HG03565 (cell line): Measurements from ENCODE around the gene RASA3.
A peak's percentile ranks its signal among the peaks of the same experiment; 100 is the strongest.
"Not testable (repeated sequence)": the region's sequence is repeated elsewhere in the genome, so short reads cannot be mapped to it uniquely, and the experiment has no call there.

Experiments used
- ATAC-seq: cut with Tn5 transposase; IDR thresholded peaks from one replicate; pipeline ENCODE4 v1.9.1; 2021; ENCODE audit warnings: mild to moderate bottlenecking, moderate library complexity; ENCODE audit not compliant: unreplicated experiment

The RASA3 gene, protein sequence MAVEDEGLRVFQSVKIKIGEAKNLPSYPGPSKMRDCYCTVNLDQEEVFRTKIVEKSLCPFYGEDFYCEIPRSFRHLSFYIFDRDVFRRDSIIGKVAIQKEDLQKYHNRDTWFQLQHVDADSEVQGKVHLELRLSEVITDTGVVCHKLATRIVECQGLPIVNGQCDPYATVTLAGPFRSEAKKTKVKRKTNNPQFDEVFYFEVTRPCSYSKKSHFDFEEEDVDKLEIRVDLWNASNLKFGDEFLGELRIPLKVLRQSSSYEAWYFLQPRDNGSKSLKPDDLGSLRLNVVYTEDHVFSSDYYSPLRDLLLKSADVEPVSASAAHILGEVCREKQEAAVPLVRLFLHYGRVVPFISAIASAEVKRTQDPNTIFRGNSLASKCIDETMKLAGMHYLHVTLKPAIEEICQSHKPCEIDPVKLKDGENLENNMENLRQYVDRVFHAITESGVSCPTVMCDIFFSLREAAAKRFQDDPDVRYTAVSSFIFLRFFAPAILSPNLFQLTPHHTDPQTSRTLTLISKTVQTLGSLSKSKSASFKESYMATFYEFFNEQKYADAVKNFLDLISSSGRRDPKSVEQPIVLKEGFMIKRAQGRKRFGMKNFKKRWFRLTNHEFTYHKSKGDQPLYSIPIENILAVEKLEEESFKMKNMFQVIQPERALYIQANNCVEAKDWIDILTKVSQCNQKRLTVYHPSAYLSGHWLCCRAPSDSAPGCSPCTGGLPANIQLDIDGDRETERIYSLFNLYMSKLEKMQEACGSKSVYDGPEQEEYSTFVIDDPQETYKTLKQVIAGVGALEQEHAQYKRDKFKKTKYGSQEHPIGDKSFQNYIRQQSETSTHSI

DNA sequence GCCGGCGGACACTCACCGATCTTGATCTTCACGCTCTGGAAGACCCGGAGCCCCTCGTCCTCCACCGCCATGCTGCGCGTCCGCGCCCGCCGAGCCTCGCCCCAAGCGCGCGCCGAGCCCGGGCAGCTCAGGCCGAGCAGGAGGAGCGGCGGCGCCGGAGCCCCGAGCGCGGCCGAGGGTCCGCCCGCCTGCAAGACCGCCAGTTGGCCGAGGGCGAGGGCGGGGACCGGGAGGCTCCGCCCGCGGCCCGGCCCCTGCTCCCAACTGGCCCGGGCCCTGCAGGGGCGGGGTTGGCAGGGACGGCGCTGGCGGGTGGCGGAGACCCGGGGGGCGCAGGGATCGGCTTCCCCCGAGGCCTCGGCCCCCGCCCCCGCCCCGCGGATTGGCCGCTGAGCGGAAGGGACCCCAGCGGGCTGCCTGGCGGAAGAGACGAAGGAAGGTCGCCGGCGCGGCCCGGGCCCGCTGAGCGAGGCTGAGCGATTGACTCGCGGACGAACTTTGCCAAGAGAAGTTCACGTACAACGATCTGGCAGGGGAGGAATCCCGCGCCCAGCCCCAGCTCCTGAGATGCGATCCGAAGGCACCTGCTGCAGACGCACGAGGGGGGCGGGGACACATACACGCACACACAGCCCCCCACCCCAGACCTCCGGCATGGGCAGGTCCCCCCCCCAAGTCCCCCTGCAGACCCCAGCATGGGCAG lies at the start of gene RASA3:
RASA3 (minus strand) TSS at position 205 of the 703 bp plus-strand sequence; CDS start at position 71, 134 bp downstream.
- ATAC-seq, result peak; percentile 40

DNA sequence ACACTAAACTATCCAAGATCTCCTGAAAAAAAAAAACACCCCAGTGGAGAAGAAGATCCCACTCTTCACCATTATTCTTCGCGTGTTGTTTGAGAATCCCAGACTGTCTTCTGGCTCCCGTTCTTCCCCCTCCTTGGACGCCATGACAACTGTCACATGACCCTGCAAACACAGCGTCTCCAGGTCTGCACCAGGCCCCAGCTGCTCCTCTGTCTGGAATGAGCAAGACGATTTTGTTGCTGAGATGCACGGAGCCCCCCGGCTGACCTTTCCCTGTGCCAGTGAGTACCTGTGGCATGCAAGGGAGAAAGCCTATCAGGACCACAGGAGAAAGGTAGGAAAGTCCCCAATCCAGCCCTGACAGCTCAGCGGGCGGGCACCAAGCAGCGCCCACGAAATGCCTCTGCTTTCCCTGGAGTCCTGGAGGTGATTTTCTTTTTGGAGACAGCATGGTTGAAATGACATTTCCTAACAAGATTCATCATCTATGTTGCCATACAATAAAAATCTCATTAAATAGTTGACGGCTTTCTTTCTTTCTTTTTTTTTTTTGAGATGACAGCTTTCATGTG lies 46.8 kb upstream of the RASA3 start, which contains the start of gene CFAP97D2:
CFAP97D2 (plus strand) TSS at position 171 of the 572 bp plus-strand sequence; CDS start at position 245, 74 bp downstream.
- ATAC-seq, result no peak

DNA sequence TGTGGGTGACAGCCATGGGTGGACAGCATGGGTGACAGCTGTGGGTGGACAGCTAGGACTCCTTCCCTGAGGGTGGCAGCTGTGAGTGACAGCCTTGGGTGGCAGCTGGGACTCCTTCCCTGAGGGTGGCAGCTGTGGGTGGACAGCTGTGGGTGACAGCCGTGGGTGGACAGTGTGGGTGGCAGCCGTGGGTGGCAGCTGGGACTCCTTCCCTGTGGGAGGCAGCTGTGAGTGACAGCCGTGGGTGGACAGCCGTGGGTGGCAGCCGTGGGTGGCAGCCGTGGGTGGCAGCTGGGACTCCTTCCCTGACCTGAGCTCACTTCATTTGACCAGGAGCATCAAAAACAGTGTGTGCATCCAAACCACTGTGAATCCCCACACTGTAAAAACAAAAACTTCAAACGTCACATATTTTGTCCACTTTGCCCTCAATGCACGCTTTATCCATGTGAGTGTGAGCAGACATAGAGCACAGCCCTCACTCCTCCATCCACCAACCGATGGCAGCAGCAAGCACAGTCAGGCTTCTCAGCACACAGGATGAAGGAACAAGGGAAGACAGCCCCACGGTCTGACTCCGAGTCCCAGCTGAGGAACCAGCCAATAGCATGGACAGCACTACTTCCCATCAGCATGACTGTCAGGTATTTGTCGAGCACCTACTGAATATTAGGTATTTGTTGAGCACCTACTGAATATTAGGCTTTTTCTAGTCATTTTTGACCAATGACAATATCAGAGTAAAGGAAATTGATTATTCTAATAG lies 45.0 kb upstream of the RASA3 start:
- no peak for ATAC-seq

DNA sequence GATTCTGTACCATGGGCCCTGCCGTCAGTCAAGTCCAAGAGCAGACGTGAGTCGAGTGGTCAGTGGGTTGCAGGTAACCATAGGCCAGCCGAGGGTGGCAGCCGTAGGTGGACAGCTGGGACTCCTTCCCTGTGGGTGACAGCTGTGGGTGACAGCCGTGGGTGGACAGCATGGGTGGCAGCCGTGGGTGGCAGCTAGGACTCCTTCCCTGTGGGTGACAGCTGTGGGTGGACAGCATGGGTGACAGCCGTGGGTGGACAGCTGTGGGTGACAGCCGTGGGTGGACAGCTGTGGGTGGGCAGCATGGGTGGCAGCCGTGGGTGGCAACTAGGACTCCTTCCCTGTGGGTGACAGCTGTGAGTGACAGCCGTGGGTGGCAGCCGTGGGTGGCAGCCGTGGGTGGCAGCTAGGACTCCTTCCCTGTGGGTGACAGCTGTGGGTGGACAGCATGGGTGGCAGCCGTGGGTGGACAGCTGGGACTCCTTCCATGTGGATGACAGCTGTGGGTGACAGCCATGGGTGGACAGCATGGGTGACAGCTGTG lies 44.0 kb upstream of the RASA3 start:
- ATAC-seq, result not testable (repeated sequence)

DNA sequence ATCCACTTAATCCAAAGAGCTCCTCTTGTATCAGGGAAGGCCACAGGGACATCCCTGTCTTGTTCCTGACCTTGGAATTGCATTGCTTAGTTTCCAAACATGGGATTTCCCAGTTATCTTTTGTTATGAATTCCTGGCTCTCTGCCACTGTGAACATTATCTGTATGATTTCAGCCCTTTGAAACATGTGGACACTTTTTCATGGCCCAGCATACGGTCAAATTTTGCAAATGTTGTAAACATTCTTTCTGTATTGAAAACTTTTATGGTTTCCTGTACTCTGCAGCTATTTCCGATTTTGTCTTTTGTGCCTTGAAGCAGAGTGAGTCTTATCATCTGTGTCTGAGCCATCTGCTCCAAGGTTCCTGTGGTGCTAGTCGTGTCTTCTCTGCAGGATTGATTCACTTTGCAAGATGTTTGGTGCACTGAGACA lies 42.1 kb upstream of the RASA3 start:
- no peak for ATAC-seq

DNA sequence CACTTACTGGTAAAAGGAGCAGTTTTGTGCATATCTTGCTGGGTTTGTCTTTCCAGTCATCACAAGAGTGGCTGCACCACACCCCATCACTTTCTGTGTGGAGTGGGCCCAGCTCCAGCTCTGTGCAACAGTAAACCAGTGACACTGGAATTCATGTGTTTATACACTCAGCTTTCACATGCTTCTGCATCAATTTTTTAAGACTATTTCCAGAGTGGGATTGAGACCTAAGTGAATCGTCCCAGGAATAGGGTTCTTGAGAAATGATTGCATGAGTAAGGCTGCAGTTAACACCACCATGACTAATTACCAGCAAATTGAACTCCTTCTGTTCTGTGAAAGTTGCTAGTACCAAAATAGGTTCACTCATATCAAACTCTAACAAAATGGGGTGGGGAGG lies 41.3 kb upstream of the RASA3 start:
- ATAC-seq, result no peak

DNA sequence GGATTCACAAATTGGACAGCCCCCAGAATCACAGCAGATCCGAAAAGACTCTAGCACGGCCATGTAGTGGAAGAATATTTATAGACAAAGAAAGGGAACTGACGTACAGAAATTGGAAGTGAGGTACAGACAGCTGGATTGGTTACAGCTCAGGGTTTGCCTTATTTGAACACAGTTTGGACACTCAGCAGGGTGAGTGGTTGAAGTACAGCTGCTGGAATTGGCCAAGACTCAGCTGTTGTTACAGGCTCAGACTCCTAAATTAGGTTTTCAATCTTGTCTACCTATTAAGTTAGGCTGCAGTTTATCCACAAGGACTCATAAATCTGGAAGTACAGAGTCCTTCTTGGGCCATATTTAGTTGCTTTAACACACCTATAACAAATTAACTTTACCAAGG lies 40.8 kb upstream of the RASA3 start:
- no peak for ATAC-seq

DNA sequence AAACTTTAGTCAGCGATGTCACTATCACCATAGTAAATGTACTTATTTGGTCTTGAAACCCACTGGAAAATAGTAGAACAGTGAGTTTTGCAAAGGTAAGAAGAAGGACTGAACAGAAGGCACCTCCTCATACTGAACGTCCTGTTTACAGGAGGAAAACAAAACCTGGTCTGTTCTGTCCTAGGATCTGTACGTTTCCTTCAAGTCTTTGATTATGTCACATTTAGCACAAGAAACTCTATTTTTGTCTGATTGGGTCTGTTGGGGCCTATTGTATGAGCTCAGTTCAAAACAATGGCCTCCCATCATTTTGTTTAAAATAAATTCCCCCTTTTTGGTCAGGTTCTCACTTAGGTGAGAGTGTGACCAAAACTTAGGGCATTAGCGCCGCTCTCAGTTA lies 35.5 kb upstream of the RASA3 start:
- ATAC-seq, result no peak

DNA sequence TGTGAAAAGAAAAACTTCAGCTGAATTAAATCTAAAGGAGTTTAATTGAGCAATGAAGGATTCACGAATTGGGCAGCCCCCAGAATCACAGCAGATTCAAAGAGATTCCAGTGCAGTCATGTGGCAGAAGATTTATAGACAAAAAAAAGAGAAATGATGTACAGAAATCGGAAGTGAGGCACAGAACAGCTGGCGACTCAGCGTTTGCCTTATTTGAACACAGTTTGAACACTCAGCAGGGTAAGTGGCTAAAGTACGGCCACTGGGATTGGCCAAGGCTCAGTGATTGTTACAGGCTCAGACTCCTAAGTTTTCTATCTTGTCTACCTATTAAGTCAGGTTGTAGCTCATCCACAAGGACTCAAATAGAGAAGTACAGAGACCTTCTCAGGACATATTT lies 35.0 kb upstream of the RASA3 start:
- no peak for ATAC-seq

DNA sequence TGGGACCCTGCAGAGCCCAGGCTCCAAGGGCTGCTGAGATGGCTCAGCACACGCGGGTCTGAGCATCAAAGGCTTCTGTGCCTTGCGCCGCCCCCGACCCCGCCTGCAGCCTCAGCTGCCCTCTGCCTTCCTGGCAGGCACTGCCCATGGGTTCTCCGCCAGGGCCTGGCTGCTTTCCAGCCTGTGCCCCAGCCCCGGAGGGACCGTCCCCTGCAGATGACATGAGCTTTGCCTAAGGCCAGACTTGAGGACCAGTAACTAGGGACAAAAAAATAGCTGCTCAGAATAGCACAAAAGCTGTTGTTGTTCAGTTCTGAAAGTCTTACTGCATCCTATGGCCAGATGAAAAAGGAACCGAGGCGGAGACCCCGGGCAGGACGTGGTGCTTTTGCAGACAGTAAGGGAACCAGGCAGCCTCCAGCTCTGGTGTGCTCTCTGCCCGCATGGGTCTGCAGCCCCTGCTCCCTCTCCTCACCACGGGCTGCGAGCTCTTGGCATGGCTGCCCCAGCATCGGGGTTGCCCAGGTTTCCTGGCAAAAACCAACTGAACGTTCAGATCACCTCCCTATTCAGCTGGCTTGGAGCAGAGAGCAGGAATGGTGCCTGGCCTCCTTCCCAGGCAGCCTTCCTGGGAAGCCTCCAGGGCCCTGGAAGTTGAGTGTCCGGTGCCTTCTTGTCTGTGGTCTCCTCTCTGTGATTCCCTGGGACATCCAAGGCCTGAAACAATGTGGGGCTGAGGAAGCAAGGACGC lies 34.1 kb upstream of the RASA3 start:
- ATAC-seq, result no peak

DNA sequence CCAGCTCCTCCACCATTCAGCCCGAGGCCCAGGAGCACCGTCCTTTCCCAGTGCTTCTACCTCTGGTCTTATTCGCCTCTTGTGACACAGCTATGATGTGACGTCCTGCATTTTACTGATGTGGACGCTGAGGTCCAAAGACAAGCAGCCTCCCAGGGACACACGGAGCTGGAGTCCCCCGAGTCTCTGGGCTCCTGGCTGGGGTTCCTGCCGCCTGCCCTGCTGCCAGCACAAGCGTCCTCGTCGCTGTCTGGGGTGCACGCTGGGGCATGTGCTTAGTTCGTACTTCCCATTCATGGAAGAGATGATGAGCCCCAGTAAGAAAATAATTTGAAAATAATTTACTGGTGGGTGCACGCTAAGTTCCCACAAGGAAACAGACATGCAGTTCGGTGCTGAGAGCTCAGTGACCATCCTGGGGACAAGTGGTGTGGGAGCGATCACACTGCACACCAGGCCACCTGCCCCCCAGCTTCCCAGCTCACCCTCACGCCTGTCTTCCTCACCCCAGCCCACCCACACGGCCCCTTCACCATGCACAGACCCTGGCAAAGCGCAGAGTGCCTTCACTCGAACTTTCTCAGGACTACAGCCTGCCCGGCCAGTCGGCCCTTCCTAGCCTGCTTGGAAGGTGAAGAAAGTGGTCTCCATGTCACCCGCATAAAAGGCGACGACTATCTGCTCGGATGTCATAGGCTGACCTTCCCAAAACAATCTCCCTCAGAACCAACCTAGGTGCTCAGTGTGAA lies 32.4 kb upstream of the RASA3 start:
- ATAC-seq, result no peak

DNA sequence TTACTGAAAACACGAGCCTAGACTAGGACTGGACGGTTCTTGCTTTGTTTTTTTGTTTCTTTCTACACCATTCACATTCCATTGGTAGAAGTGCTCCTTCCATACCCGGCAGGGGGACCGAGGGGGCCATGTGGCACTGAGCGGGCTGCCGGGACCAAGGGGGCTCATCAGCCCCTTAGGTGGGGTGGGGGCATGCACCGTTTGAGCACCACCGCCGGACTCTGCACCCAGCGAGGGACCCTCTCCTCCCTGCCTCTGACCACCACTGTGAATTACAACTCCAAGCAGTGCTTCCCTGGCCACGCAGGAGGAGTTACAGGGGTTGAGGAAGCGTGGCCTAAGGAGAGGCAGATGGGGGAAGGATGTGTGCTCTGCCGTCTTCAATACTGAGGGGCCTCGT lies 31.6 kb upstream of the RASA3 start:
- no peak for ATAC-seq

DNA sequence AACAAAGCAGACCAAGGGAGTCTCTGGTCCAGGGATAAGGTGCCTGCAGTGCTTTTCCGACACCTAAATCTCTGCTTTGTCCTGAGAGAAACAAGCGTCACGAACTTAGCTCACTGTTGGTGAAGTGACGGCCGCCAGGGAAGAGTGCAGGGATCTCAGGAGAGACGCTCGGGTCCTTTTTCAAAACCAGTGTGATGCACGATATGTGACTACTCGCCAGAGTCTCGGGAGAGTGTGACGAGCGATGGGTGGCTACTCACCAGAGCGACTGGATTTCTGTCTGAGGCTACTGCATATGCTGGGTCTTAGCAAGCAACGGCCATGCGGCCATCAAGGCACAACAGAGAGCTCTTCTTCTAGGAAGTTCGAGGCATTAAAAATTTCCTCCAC lies 30.1 kb upstream of the RASA3 start:
- no peak for ATAC-seq

DNA sequence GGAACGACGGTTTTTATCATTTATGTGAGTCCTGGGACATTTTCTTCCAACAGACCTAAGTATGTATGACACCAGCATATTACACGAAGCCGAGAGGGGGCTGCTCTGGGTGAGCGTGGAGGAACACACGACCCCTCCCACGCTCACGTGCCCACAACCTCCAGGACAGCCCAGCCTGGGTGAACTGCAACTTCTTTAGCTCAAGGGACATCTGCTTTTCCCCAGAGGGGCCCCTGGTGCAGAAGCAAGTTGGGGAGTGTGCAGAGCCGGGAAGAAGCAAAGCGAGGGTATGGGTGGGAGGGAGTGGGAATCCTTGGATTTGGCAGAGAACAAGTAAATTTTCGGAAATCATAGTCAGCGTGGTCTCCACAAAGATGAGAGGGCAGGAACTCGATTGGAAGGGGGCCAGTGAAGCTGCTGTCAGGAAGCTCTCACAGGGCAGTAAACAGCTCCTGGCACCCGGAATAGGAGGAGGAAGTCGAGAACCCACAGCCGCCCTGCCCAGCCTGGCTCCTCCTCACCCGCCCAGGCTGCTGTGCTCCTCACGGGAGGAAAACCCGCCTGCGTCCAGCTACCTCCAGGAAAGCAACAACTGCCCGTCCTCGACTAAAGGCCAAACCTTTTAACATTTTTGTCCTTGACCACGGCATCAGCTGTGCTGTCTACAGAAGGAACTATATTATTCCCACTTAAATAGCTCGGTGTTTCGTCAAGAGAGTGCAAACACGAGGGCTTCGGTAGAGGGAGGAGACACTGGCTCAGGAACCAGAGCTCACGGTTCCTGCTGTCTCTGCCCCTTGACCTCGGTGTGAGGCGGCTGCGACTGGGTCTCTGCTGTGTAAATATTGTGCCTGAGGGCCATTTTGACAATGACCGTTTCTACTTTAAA lies 29.5 kb upstream of the RASA3 start:
- ATAC-seq, result no peak

DNA sequence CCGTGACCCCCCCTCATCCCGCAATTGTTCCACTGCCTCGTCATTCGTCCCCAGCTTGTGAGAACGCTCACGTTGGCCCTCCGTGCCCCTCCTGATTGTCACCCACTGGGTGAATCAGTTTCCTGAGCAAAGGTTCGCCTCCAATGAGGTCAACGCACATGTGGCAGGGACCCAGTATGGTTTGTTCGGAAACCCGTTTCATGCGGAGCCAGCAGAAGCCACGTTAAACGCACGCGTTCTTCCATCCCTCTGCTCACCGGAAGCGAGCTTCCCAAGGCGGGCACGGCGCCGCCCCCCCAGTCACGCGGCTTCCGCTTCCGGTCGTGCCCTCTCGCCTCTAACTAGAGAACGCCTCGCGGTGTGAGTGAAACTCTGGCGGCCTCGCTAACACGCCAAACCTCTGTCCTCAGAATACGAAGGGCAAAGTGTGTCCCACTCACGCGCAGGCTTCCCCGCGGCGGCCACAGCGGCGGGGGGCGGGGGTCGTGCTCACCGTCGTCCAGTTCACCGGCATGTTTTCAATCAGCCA lies 28.7 kb upstream of the RASA3 start:
- ATAC-seq, result no peak

DNA sequence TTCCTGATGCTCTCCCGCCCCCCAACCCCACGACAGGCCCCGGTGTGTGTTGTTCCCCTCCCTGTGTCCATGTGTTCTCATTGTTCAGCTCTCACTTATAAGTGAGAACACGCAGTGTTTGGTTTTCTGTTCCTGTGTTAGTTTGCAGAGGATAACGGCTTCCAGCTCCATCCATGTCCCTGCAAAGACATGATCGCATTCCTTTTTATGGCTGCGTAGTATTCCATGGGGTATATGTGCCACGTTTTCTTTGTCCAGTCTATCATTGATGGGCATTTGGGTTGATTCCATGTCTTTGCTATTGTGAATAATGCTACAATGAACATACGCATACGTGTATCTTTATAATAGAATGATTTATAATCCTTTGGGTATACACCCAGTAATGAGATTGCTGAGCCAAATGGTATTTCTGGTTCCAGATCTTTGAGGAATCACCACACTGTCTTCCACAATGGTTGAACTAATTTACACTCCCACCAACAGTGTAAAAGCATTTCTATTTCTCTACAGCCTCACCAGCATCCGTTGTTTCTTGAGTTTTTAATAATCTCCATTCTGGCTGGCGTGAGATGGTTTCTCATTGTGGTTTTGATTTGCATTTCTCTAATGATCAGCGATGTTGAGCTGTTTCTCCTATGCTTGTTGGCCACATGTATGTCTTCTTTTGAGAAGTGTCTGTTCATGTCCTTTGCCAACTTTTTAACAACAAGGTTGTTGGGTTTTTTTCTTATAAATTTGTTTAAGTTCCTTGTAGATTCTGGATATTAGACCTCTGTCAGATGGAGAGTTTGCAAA lies 26.6 kb upstream of the RASA3 start:
- ATAC-seq, result not testable (repeated sequence)
